ENCODE measurements around the gene SEPTIN8.
A peak's percentile ranks its signal among the peaks of the same experiment; 100 is the strongest.

The SEPTIN8 gene

DNA sequence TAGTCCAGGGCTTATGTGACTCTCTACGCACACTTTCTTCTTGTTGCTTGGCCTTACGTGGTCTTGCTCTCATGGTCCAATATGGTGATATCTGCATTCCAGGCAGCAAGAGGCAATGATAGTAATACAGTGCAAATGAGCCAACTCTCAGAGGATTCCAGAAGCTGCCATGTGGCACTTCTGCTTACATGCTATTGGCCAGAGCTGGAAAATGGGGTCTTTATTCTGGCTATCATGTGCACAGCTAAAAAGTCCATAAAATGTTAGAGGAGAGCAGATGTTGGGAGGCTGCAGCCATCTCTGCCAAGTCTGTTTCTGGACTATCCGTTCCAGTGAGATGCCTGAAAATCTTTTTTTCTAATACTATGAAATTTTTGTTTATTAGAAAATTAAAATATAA is 2.9 kb upstream of the SEPTIN8 start:
- DNase-seq: no peak

DNA sequence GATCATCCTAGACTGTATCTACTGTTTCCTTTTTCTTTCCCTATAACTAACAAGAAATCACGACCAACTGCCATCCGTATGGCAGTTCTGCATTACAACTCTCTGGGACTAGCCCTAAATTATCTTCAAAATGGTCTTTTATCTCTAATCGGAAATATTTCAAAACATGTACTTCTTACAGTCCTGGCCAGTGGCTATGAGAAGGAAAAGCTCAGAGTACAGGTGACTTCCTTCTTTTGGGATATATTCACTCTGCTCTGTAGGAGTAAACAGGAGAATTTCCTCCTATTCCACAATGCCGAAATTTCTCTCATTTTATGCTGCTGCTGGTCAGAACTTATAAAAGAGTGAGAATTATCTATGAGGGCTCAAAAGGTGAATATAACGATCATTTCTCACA is 1.8 kb upstream of the SEPTIN8 start:
- no peak for DNase-seq

DNA sequence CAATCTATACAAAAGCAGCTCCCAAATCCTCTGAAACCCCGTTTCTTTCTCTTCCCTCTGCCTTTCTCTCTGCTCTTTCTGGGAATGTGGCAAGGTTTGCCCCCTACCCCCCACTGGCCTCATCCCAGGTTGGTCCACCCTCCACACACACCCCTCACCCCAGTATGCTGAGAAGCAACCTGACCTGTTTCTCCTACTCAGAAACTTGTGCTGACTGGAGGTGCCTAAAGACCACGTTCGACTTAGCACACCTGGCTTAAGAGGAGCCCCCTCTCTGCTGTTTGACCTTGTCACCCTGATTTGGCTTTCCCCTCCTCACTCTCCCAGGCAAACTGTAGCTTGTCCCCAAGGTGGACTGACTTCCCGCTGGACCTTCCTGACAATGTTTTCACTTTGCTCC is 1.1 kb upstream of the SEPTIN8 start:
- no peak for DNase-seq

DNA sequence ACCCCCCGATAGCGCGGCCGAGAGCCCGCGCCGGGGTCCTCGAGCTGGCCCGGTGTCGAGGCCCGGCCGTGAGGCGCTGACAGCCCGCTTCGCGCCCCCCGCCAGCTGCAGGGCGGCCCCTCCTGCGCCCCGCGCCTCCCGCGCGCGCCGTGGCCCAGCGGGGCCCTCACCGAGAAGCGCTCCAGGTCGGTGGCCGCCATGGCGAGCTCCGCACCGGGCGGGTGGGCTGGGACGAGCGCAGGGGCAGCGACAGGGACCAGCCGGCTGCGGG is 166 bp downstream of the SEPTIN8 start:
- DNase-seq: no peak

DNA sequence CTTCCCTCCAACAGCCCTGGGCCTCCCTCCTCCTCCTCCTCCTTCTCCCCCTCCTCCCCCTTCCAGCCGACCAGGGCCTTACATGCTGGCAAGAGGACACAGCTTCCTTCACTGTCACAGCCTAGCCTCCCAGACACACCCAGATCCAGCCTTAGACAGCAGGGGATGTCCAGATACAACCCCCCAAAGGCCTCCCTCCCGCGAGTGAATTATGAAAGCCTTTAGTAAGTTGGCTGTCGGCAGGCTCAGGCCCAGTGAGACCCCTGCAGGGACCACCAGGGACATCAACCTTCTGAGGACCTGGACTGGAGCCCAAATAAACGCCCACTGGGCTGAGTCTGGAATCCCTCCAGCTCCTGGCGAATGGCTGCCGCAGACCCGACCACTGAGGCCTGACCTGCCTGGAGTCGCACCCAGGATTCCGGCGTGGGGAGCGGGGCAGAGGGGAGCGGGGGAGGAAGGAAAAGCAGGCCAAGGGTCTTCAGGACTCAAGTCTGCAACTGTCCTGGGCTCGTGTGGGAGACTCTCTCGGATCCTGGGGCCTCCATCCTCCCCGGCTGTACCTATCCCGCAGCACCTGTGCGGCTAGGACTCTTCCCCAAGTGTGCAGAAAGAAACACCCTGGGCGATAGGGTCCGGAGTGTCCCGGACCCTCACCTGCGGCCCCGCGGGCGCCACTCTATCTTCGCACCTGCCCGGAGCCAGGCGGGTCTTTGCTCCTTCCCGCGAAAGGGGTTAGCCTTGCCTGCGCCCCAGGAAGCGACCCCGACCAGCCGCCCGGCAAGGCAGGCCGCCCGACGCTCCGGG is 705 bp downstream of the SEPTIN8 start:
- DNase-seq: no peak

DNA sequence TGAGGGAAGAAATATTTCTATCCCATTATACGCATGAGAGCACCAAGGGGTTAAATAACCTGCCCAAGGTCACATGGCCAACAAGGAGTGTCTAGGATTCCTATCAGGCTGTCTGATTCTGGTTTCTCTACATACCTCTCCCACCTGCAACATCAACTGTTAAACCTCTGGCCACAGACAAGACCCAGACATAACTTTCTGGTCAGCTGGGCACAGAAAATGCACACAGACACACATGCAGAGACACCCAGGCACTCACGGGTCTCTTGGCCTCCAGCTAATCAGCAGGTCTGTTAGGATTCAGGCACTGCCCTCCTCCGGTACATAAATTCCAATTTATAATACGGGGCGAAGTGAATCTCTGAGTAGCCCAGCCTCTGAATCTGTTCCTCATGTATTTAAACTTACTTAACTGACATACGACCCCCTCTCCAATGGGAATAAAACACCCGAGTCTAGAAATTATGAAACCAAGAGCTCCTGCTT is 1.5 kb downstream of the SEPTIN8 start:
- no peak for DNase-seq

DNA sequence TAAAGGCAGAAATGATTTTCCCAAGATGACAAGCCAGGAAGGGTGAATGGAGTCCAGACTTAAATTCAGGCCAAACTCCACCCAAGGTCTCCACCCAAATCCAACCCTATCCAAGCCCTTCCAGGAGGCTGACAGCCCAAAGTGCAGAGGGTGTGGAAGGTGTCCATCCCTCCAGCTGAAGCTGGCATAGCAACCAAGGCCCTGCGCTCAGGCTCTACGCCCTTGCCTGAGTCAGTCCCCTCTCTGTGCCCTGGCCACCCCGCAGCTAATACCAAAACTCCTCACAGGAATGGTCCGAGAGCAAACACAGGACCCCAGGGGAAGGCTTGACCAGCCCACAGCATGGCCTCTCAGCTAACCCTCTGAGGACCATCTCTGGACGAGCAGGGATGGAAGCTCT is 2.1 kb downstream of the SEPTIN8 start:
- no peak for DNase-seq

DNA sequence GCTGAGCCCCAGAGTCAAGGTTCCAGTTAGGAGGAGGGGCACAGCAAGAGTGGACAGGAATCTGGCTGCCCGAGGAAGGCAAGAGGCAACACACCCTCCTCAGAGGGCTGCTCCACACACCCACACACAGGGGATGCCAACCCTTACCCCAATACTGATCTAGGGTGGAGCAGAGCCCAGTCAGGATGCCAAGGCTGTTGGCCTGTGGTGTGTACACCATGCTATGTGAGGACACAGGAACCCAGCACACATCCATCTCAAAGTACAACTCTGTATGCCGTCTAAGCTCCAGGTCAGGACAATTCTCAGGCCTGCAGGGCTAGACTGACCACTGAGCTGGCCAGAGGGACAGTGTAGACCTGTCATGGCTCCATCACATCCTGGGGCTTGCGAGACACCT is 2.6 kb downstream of the SEPTIN8 start:
- DNase-seq: no peak

DNA sequence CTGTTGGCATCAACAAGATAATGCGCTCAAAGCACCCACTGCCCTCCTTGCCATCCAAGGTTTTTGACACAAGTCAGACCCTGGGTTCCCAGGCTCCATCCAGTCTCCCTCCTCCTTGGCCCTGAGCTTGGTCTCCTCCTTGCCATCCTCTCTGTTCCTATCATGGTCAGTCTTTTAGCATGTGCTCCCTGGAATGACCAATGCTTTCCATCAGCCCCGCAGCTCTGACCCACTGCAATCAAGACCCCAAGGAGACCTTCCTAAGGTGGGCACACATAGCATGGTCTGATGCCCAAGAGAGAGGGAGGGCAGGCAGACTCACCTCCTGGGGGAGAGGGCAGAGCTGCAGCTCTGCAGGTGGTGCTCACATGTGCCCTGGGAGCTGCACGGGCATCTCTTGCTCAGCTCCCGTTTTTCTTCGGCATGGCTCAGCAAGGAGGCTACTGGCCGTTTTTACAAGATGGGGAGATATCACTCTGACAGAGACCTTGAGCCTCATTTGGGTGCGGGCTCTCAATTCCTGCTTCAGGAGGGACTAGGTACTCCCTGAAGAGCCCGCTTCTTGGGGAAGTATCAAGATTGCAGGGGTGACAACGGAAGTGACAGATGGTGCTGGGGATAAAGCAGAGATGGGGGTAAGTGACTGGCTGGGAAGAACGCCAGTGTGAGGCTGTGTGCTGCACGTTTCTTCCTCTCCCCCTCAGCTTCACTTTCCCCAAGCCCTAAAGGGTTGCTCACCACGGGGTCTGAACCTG is 3.3 kb downstream of the SEPTIN8 start:
- DNase-seq: peak; percentile 75 to 84

DNA sequence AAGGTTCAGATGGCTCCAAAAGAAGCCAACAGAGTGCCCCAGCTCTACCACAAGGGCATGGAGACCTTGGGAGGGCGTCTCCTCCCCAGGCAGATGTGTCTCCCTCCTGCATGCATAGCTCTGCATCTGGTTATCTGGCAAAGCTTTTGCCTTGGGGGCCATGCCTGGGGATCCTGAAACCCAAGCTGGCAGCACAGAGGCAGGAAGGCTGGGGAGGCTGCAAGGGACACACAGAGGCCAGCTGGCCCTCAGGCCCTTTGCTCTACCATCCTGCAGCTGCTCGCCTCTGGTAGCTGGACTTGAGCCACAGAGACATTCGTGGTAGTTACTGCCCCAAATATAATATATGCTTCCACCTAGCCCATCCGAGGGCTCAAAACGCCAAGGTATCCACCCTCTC is 3.9 kb downstream of the SEPTIN8 start:
- no peak for DNase-seq

DNA sequence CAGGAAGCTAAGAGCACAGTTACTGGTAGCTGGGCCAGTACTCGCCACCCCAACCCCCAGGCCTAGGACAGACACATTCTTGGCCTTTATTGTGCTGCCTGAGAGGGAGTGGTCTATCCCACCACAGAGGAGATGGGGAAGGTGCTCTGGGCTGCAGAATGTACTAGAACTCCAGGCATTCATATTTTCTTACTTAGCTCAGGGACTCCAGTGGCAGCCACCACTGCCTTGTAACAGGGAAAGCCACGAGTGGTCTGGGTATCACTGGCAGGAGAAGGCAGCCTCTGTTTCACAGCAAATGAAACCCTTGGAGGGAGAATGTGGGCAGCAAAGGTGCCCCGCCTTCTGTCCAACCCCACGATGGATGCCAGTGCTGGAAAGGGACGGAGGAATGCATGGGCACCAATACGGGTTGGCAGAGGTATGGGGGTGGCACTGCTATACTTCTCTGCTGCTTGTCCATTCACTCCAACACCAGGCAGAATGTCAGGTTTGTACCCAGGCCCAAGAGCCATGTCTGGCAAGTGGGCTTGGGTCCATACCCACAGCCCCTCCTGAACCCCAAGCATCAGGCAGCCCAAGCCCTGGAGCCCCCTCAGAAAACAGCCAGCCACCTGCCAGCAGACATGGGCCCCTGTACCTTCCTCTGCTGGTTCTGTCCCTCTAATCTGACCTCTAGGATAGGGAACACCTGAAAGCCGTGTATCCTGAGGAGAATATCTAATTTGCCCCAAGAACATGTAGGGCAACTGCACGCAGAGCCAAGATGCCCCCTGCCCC is 4.6 kb downstream of the SEPTIN8 start:
- DNase-seq: no peak

DNA sequence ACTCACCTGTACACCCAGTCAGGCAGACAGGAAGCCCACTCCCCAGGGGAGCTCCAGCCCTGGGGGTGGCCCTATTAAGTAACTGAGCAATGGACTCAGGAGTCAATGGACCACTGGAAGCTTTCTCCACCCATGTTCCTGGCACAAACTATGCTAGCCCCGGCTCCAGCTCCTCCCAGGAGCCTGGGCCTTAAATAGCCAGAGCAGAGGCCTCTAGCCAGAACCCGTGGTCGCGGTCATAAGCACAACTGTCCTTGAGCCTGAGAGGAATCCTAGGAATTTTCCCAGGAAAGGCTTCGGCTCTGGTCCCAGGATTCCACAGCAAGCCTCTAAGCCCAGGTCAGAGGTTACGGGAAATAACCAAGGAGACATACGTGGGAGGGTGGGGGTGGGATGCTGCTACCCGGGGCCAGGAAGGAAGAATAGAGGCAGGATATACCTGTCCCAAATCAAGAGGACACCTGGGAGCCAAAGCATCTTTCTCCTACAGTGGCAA is 5.5 kb downstream of the SEPTIN8 start:
- no peak for DNase-seq

DNA sequence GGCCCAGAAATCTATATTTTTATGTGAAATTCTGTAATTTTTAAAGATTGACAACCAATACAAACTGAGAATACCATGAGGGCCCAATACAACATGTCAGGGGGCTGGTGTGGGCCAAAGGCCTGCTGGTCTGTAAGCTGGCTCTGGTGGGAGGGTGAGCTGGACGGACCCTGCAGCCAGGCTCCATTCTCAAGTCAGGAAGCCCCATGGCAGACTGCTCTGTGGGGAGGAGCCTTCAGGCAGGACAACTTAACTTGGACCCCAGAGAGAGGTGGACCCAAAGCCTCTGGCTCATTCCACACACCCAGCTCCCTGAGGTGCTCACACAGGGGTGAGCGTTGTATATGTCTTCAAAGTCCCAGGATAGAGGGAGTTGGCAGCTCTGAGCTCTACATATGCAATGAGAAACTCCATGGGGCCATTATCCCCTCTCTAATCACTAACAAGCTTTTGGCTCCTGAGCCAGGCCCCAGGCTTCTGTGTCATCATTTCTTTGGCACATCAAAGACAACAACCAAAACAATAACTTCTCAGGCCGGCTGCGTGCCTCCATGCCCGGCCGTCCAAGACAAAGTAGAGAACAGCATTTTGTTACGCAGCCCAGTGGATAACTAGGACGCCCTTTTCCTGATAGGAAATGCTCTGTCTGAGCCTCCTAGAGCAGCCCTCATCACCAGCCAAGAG is 6.4 kb downstream of the SEPTIN8 start:
- DNase-seq: no peak

DNA sequence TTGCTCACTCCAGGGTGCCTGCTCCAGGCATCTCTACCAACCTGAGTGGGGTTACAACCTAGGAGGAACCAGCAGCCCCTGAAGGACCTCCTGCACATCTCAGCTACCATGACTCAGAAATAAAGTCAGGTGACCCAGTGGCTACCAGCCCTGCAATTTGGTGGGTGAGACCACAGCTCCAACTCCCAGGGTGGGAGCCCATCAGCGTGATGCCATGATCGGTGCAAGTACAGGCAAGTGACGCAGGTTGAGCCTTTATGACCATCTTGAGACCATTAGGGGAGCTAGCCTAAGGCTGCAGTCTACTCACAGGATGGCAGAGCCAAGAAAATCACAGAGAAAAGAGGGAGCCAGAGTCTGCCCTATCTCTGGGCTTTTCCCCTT is 8.6 kb downstream of the SEPTIN8 start:
- no peak for DNase-seq

DNA sequence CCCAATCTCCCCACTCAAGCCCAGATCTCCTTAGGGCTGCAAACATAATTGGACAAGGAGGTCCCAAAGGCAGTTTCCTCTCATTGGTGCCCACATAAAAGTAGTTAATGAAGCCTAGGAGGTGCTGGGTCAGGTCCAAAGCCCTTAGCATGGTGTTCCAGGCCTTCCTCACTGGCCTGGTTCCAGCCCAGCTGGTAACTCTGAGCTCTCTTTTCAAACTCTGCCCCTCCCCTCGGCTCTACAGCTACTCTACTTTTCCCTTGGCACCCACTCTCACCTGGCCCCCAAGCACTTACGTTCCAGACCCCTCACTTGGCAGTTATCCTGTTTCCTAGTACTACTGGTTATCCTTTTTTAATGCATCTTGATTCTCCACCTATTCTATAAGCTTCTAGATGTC is 9.9 kb downstream of the SEPTIN8 start:
- no peak for DNase-seq

DNA sequence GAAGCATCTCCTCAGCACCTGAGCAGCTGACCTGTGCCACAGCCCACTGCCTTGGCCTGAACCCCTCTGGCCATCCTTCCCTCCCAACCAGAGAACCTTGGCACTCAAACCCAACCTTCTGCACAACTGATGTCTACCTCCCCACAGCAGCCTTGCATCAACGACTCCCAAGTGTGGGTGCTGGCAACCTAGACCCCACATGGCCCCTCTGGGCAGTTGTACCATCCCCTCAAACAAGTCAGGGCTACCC is 10.3 kb downstream of the SEPTIN8 start:
- DNase-seq: no peak

DNA sequence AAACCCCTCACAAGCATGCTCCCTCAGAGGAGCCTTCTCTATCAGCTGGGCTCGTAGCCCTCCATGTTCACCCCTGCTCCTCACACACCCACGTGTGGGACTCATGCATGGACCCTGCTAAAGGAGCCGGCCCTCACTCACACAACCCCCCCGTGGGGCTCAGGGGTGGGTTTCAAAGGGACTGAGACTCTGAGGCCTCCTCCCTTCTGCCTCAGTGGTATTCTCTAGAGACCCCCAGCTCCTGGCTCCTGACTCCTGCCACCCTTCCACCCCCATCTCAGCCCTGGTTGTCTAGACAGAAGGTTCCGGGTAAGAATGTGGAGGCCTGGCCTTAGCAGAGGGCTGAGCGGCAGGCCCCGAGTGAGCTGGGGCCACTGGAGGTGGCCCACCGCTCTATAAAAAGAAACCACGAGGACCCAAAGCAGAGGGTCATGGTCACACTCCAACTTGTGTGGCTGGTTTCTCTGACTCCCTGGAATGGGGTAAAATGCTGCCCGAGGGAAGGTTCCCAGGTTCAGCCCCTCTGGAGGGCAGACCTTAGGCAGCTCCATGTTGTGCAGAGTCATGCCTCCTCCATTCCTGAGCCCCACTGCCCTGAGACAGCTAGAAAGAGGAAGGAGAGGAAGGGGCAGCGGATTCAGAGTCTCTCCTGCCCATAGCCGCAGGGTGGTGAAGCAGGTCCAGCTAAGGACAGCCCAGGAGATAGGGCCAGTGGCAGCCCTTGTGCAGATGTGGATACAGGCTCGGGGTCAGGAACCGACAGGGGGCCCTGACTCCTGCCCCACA is 10.8 kb downstream of the SEPTIN8 start:
- DNase-seq: no peak

DNA sequence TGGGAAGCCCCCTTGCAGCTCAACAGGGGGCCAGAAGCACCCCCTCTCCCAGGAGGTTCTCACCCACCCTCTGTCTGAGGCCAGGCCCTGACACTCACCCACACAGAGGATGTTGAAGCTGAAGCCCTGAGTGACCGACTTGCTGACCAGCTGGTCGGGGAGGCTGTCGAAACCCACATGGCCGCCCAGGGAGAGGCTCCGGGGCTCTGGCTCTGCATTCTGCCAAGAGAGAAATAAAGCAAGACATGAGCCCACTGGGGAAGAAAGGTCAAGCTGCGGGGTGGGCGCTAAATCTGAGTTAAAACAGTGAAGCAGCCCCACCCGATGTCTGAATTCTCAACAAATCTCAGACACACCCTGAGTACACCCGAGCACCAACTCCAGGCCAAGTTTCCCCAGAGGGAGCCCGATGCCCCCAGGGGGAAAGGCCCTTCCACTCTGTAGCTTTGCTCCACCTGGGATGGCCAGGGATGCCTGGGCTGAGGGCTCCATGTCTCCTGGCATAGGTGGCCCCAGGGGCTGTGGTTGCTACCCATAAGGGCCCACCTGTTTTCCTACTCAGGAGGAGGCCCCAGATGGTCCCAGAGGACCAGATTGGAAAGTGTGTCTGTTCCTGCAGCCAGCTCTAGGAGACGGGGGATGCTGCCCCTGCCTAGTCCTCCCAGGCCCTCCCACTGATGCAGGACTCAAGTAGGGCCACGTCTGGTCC is 11.6 kb downstream of the SEPTIN8 start:
- DNase-seq: no peak

DNA sequence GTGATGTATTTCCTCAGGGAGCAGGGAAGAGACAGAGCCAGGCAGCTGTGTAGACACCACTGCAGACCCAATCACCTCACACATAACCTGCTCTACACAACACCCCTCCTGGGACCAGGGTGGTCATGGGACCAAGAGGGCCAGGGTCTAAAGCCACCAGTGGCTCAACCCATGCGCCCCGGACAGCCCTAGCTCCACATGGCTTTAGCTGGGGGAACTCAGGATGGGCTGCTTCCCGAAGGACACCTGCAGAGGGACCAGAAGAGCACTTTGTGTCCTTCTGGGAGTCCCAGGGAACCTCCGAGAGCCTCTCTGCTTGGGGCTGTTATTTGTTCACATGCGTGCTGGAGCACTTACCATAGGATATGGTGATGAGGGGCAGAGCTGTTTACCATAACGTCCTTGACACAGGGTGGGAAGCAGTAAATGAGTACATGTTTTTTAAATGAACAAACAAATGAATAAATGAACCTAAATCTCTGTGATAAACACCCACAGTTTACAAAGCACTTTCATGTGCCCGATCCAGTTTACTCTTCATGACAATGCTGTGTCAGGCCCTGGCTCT is 12.3 kb downstream of the SEPTIN8 start:
- DNase-seq: no peak

DNA sequence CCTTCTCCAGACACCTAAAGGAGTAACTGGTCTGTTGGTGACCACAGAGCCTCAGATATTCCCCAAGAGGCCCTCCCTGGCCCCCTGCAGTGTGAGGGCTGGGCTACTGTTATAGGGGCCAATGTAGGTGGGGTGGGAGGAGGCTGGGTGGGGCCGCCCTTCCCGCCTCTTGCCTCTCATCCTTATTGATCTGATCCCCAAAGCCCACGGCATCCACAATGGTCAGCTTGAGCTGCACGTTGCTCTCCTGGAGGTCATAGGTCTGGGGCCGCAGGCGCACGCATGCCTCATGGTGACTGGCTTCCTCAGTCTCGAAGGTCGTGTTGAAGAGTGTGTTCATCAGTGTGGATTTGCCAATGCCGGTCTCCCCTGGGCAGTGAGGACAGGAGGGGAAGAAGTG is 13.0 kb downstream of the SEPTIN8 start:
- no peak for DNase-seq

DNA sequence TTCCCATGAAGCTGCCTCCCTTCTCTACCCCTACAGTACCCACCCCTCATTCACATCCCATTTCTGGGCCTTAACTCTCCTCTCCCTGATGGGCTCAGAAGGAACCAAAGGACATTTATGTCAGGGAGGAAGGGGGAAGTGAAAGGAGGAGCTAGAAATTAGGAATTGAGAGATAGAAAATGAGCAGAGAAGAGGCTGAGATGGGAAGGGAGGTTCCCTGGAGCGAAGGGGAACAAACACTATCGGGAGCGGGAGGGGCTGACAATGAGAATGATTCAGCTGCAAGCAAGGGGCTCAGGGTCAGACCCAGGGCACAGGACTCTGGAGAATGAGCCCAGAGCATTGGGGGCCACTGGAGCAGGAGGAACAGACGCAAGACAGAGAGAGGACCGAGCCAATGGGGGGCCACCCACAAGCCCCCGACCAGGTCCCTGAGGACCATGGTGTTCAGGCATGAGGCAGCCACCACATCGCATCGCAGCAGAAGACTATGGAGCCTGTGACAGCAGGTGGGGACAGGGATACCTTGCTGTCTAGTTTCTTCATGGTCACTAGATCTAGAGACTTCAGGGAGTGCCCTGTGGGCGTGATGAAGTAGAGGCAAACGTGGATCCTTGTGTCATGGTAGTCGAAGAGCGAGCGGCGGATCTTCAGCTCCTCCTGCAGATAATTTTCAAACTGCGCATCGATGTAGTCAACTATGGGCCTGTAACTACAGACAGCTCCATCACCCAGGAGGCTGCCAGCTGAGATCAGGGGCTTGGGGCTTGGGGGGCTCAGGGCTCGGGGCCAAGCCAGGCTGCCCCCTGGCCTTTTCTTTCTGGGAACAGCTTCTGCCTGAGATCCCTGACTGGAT is 13.6 kb downstream of the SEPTIN8 start:
- DNase-seq: no peak
